Fibroblast of lung (primary cell): ENCODE results near the gene MIER2.
"Not testable (repeated sequence)": the region's sequence is repeated elsewhere in the genome, so short reads cannot be mapped to it uniquely, and the experiment has no call there.

Source experiments
- EZH2 ChIP-seq: IDR thresholded peaks from 2 replicates; pipeline ENCODE4 v1.5.1; 2012; ENCODE audit warnings: low read length, control low read depth, mild to moderate bottlenecking; ENCODE audit errors: missing control alignments
- TF ChIP-seq, protein P1 (sequence below), 2 donors: IDR thresholded peaks in 1 of 2; conservative IDR thresholded peaks in 1 of 2; 1 replicate in 1 of 2; 2 replicates in 1 of 2; pipeline ENCODE4 v1.5.1; 2011 to 2012; ENCODE audit warnings: low read length in 2 of 2, control low read depth in 1 of 2, inconsistent platforms in 1 of 2, low read depth in 1 of 2, mild to moderate bottlenecking in 1 of 2

DNA sequence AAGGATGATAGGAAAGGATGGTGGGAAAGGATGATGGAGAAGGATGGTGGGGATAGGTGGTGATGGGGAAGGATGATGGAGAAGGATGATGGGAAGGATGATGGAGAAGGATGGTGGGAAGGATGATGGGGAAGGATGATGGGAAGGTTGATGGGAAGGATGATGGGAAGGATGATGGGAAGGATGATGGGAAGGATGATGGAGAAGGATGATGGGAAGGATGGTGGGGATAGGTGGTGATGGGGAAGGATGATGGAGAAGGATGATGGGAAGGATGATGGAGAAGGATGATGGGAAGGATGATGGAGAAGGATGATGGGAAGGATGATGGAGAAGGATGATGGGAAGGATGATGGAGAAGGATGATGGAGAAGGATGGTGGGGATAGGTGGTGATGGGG is 49.0 kb upstream of the MIER2 start:
- TF ChIP-seq, protein P1, sequence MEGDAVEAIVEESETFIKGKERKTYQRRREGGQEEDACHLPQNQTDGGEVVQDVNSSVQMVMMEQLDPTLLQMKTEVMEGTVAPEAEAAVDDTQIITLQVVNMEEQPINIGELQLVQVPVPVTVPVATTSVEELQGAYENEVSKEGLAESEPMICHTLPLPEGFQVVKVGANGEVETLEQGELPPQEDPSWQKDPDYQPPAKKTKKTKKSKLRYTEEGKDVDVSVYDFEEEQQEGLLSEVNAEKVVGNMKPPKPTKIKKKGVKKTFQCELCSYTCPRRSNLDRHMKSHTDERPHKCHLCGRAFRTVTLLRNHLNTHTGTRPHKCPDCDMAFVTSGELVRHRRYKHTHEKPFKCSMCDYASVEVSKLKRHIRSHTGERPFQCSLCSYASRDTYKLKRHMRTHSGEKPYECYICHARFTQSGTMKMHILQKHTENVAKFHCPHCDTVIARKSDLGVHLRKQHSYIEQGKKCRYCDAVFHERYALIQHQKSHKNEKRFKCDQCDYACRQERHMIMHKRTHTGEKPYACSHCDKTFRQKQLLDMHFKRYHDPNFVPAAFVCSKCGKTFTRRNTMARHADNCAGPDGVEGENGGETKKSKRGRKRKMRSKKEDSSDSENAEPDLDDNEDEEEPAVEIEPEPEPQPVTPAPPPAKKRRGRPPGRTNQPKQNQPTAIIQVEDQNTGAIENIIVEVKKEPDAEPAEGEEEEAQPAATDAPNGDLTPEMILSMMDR (conservative IDR thresholded peaks at IDR 0.05 in 1 of 2, IDR thresholded peaks at IDR 0.05 in 1 of 2; ENCODE audit: low read depth in 1 of 2, low read length in 2 of 2) = not testable (repeated sequence)
- not testable (repeated sequence) for TF ChIP-seq EZH2
